SH-SY5Y (cell line): Measurements from ENCODE around the gene RTN4IP1.

Source experiments
- GATA2 ChIP-seq: IDR thresholded peaks from 2 replicates; pipeline ENCODE4 v1.6.1; 2011; ENCODE audit warnings: mild to moderate bottlenecking, low read depth, low read length
- GATA3 ChIP-seq: IDR thresholded peaks from 2 replicates; pipeline ENCODE4 v1.6.1; 2011; ENCODE audit warnings: low read depth, mild to moderate bottlenecking, low read length, moderate library complexity

DNA sequence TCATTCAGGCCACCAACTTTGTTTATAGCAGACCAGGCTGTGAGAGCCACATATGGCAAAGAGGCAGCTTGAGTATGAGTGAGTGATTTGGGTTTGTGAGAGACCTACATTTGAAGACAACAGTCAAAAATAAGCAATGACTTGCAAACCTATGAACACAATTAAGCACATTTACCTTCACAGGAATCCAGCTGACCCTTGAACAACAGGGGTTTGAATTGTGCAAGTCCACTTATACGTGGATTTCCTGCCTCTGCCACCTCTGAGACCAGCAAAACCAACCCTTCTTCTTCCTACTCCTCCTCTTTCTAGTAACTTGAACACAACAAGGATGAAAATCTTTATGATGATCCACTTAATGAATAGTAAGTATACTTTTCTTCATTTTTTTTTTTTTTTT, 10.1 kb downstream of the RTN4IP1 start:
- no peak for TF ChIP-seq GATA3
- no peak for TF ChIP-seq GATA2
